Retinal pigment epithelial cell (primary cell): ENCODE measurements around the gene PITRM1.
A peak's percentile ranks its signal among the peaks of the same experiment; 100 is the strongest.
"Not testable (repeated sequence)": the region's sequence is repeated elsewhere in the genome, so short reads cannot be mapped to it uniquely, and the experiment has no call there.

Experiments used
- DNase-seq: peaks from one replicate; pipeline ENCODE4 v3.0.0-alpha.2; 2010; ENCODE audit warnings: low read depth
- H3K4me3 ChIP-seq: 2 replicates; pipeline ENCODE4 v1.5.1; 2011; ENCODE audit warnings: mild to moderate bottlenecking, low read length, control low read depth, moderate library complexity
- TF ChIP-seq, protein P1 (sequence below): conservative IDR thresholded peaks from 2 replicates; pipeline ENCODE4 v1.5.1; 2011; ENCODE audit warnings: low read depth, low read length, control low read depth, inconsistent platforms

Gene PITRM1

DNA sequence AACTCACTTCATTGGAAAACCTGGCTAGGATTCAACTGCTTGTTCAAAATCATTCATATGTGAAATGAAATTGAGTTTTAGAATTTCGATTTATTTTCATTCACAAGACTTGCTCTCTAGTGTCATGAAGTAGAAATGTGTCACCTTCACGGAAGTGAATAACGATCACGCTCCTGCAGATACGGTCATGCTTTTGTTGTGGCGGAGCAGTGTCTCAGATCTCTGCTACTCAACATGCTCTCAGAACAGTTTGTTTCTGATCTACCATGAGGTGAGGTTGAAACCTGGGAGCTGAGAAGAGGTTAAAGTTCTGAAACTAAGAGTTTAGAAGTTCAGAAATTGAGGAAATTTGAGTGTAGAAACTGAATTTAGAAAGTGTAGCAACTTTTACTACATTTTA, 13.8 kb upstream of the PITRM1 start:
- DNase-seq = no peak
- no peak overlapping the region for H3K4me3 ChIP-seq
- TF ChIP-seq, protein P1, sequence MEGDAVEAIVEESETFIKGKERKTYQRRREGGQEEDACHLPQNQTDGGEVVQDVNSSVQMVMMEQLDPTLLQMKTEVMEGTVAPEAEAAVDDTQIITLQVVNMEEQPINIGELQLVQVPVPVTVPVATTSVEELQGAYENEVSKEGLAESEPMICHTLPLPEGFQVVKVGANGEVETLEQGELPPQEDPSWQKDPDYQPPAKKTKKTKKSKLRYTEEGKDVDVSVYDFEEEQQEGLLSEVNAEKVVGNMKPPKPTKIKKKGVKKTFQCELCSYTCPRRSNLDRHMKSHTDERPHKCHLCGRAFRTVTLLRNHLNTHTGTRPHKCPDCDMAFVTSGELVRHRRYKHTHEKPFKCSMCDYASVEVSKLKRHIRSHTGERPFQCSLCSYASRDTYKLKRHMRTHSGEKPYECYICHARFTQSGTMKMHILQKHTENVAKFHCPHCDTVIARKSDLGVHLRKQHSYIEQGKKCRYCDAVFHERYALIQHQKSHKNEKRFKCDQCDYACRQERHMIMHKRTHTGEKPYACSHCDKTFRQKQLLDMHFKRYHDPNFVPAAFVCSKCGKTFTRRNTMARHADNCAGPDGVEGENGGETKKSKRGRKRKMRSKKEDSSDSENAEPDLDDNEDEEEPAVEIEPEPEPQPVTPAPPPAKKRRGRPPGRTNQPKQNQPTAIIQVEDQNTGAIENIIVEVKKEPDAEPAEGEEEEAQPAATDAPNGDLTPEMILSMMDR = no peak

DNA sequence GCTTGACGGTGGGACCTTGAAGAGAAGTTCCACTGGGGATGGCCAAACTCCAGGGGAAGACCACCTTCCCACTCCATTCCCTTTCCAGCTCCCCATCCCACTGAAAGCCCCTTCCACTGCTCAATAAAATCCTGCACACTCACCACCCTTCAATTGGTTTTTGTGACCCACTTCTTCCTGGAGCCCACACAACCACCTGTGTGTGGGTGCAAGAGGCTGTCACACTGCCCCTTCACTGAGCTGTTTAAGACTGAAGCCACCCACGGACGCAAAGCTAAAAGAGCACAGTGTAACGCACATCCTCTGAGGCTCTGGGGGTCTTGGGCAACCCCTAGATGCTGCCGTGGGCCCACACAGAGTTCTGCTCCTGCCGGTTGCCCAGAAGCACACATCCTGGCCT, 12.8 kb upstream of the PITRM1 start:
- DNase-seq = no peak
- no peak overlapping the region for H3K4me3 ChIP-seq
- TF ChIP-seq, protein P1 = no peak

DNA sequence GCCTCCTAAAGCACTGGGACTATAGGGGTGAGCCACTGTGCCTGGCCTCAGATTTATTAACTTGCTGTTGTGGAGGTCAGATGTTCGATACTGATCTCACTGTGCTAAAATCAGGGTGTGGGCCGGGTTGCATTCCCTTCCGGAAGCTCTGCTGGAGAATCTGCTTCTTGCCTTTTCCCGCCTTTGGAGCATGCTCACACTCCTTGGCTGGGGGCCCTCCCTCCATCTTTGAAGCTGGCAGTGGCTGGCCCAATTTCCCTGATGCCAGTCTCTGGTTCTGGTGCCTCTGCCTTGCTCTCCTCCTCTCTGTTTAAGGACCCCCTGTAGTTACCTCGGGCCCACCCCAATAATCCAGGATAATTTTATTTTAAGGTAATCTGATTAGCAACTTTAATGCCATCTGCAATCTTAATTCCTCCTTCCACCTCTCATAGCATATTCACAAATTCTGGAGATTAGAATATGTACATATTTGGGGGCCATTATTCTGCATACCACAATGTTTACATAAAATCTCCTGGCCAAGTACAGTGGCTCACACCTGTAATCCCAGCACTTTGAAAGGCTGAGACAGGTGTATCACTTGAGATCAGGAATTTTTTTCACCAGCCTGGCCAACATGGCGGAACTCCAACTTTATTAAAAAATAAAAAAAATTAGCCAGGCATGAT, 7.9 kb upstream of the PITRM1 start:
- H3K4me3 ChIP-seq = no peak overlapping the region
- TF ChIP-seq, protein P1 = no peak
- no peak for DNase-seq

DNA sequence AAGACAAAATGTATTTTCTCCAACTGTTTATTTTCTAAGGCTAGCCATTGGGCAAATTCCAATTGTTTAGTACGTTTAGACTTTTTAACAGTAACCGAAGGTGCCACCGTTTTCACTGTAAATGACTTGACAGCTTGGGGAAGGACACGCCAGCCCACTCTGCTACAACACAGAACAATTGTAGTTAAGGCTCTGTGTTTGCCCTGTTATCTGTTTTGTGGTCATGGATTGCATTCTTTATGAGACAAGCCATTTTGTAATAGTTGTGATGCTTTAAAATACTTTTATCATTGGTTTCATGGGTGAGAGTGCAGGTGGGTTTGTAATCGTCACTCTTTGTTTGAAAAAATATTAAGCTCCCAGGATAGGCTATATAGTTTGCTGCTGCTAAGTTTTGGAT, 6.6 kb upstream of the PITRM1 start:
- H3K4me3 ChIP-seq = no peak overlapping the region
- TF ChIP-seq, protein P1 = no peak
- DNase-seq = no peak

DNA sequence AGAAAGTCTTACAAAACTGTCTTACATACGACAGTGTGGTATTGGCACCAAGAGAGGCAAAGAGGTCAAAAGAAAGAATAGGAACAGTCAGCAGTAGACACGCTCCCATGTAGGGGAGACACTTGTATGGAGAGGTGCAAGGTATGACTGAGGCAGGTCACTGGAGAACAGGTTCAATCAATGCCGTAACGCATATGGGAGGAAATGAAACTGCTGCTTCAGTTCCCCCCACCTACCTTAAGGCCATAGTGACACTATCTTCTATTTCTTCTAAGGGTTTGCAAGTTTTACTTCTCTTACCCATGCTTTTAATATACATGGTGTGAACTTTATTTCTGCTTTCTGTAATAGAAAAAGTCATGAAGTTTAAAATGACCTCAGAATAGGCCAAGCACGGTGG, 5.5 kb upstream of the PITRM1 start:
- DNase-seq = no peak
- H3K4me3 ChIP-seq = no peak overlapping the region
- TF ChIP-seq, protein P1 = no peak

DNA sequence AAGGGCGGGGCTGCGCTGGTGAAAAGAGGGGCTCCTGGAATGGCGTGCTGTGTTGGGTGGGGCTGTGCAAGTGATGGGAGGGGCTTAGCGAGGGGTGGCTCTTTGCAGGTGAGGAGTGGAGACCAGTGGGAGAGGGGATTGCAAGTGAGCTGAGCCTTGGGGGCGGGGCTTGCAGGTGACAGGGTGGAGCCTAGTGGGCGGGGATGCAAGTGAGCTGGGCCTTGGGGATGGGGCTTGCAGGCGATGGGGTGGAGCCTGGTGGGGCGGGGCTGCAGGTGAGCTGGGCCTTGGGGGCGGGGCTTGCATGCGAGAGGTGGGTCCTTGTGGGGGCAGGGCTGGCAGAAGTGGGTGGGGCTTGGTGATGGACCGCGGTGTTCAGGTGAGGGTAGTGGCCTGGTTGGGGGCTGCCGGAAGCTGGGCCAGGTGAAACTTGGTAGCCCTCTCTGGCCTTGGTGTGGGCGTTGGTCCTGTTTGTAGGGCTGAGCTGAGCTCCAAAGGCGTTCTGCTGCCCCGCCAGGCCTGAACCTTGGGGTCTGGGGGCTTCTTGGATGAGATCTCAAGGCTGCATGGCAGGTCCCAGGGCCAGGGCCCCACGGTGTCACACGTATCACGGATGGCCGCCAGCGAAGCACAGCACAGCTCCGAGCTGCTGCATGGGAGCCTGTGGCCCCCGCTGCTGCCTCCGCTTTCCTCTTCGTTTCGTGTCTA, 743 bp upstream of the PITRM1 start:
- TF ChIP-seq, protein P1 = no peak
- peak overlapping the region; percentile 61 for H3K4me3 ChIP-seq
- DNase-seq = no peak

DNA sequence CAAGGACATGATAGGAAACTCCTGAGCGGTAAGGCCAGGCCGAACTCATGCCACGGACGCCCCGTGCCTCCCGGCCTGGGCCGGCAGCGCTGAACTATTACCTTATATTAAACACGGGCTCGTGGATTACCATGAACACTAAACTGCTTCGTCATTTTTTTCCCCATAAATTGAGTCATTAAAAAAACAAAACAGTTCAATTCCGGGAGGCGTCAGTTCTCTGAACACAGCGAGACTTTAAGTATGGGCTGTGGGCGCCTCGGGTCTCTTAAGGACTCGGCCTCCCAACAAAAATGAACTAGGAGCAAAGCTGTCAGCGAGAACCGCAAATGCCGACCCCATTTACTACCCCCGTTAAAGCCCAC, 519 bp downstream of the PITRM1 start:
- TF ChIP-seq, protein P1 = no peak
- no peak for DNase-seq
- H3K4me3 ChIP-seq = peak overlapping the region; percentile 74

DNA sequence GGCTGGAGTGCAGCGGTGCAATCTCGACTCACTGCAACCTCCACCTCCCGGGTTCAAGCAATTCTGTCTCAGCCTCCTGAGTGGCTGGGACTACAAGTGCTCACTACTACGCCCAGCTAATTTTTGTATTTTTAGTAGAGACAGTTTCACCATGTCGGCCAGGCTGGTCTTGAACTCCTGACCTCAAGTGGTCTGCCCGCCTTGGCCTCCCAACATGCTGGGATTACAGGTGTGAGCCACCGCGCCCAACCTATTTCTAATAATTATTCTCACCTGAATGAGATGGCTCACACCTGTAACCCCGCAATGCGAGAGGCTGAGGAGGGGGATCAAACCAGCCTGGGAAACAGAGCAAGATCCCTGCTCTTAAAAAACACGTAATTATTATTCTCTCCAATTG, 1.1 kb downstream of the PITRM1 start:
- H3K4me3 ChIP-seq = peak overlapping the region; percentile 74
- DNase-seq = not testable (repeated sequence)
